HG02970 (cell line): ENCODE measurements around the gene KRCC1.

Source experiments
- ATAC-seq: cut with Tn5 transposase; IDR thresholded peaks from one replicate; pipeline ENCODE4 v1.9.1; 2021; ENCODE audit warnings: mild to moderate bottlenecking, moderate library complexity, moderate number of reproducible peaks; ENCODE audit not compliant: unreplicated experiment, low FRiP score

The KRCC1 gene

GRCh38 chr2:88078643-88079172 lies 23.1 kb upstream of the KRCC1 start:
- ATAC-seq, result no peak

GRCh38 chr2:88077080-88077479 lies 21.5 kb upstream of the KRCC1 start:
- ATAC-seq, result no peak

- ATAC-seq, result no peak
Observed at GRCh38 chr2:88074854-88075292, 19.3 kb upstream of the KRCC1 start.

- ATAC-seq, result no peak
Observed at GRCh38 chr2:88074150-88074549, 18.6 kb upstream of the KRCC1 start.

- ATAC-seq, result no peak
Observed at GRCh38 chr2:88071365-88071764, 15.8 kb upstream of the KRCC1 start.

GRCh38 chr2:88070055-88070454 lies 14.5 kb upstream of the KRCC1 start:
- no peak for ATAC-seq

GRCh38 chr2:88069117-88069516 lies 13.5 kb upstream of the KRCC1 start:
- no peak for ATAC-seq

- ATAC-seq, result no peak
Observed at GRCh38 chr2:88068044-88068443, 12.5 kb upstream of the KRCC1 start.

- no peak for ATAC-seq
Observed at GRCh38 chr2:88067598-88067997, 12.0 kb upstream of the KRCC1 start, which contains the start of gene SMYD1. SMYD1 (plus strand) TSS chr2:88067825; CDS start chr2:88067865, 40 bp downstream.

GRCh38 chr2:88067189-88067588 lies 11.6 kb upstream of the KRCC1 start:
- ATAC-seq, result no peak

GRCh38 chr2:88066543-88066942 lies 11.0 kb upstream of the KRCC1 start:
- ATAC-seq, result no peak

- no peak for ATAC-seq
Observed at GRCh38 chr2:88061295-88061694, 5.7 kb upstream of the KRCC1 start.

GRCh38 chr2:88060907-88061275 lies 5.3 kb upstream of the KRCC1 start:
- no peak for ATAC-seq

GRCh38 chr2:88059979-88060906 lies 4.7 kb upstream of the KRCC1 start:
- no peak for ATAC-seq

- no peak for ATAC-seq
Observed at GRCh38 chr2:88058191-88058590, 2.6 kb upstream of the KRCC1 start.

- no peak for ATAC-seq
Observed at GRCh38 chr2:88057437-88057844, 1.9 kb upstream of the KRCC1 start.

GRCh38 chr2:88054782-88055370 lies 707 bp downstream of the KRCC1 start:
- no peak for ATAC-seq

- ATAC-seq, result no peak
Observed at GRCh38 chr2:88053934-88054781, 1.4 kb downstream of the KRCC1 start.

GRCh38 chr2:88053296-88053695 lies 2.3 kb downstream of the KRCC1 start:
- ATAC-seq, result no peak

- ATAC-seq, result no peak
Observed at GRCh38 chr2:88051792-88052191, 3.8 kb downstream of the KRCC1 start.

- ATAC-seq, result no peak
Observed at GRCh38 chr2:88049622-88050021, 6.0 kb downstream of the KRCC1 start.
